Measurements from ENCODE around the gene ZNF629.

ZNF629 gene

GRCh38 chr16:30766206-30766932 is 20.6 kb downstream of the ZNF629 start:
- no peak for DNase-seq

GRCh38 chr16:30764816-30765465 is 22.1 kb downstream of the ZNF629 start:
- DNase-seq: no peak

GRCh38 chr16:30764086-30764485 is 22.9 kb downstream of the ZNF629 start:
- no peak for DNase-seq

DNA sequence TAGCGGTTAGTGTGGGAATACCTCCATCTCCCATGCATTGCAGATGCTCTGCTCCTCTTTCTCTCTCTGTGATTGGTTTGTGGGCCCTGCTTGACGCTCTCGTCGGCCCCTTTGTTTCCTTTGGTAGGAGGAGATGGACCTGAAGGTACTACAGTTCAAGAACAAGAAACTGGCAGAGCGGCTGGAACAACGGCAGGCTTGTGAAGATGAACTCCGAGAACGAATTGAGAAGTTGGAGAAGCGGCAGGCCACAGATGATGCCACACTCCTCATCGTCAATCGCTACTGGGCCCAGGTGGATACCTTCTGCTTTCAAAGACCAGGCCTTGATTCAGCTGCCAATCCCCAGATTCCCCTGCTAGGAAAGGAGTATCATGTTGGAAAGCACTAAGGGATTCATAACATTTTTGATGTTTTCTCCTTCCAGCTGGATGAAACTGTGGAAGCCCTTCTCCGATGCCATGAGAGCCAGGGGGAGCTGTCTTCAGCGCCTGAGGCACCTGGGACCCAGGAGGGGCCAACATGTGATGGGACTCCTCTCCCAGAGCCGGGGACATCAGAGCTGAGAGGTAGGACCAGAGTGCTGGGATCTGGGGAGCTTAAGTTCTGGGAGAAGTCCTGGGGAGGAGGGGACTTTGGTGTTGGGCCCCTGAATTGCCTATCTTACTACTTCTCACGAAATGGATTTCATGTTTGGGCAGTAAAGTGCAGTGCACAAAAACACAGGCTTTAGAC is 23.8 kb downstream of the ZNF629 start:
- DNase-seq: no peak

- DNase-seq: peak; percentile 92
Observed at GRCh38 chr16:30761928-30762902, 24.8 kb downstream of the ZNF629 start, which contains the start of the genes CFAP119 and RNF40. CFAP119 (minus strand) TSS chr16:30762062; CDS start chr16:30761748, 314 bp downstream. RNF40 (plus strand) TSS chr16:30762322; CDS start chr16:30762546, 224 bp downstream.

DNA sequence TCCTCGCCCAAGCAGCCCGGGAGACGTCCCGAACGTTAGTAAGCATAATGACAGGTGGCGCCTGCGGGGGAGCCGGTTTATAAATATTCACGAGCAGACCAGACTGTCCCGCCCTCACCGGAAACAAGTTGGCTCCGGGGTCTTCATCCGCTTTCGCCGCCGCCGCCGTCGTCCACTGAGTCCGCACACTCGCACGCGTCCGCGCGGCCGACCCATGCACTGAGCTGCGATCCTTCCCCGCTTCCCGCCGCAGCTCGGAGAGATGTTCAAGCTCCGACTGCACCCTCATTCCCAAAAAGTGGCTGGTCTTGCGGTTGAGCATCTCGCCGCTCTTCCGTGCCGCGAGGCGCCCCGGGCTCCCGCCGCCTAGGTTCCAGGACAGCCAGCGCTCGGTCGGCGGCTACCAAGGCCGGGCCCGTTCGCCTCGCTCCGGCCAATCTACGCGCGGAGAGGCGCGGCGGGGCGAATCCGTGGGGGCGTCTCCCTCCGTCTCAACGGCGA is 25.5 kb downstream of the ZNF629 start:
- DNase-seq: peak; percentile 30

GRCh38 chr16:30760577-30761426 is 26.2 kb downstream of the ZNF629 start:
- DNase-seq: no peak

DNA sequence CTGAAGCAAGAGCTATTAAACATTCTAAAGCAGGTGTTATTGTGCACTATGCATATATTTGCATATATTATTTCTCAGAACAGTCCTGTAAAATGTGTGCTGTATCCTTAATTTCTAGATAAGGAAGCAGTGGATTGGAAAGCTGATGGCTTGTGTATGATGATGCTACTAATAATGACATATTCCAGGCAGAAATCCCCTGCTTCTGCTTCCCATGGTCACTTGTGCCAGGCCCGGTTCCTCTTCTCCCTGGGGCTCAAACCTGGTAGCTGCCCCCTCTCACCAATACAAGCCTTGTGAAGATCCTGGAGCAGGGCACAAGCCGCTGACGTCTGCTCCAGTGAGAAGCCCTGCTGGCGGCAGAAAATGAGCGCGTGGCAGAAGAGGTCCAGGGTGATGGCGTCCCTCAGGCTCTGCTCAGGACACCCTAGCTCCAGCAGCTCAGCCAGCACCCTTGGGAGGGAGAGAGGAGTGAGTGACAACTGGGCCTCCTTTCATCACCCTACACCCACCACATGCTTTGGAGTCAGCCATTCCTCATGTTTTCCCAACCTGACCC is 26.9 kb downstream of the ZNF629 start:
- no peak for DNase-seq

GRCh38 chr16:30758988-30759491 is 28.0 kb downstream of the ZNF629 start:
- DNase-seq: no peak

GRCh38 chr16:30757316-30757715 is 29.7 kb downstream of the ZNF629 start:
- no peak for DNase-seq

GRCh38 chr16:30756781-30757100 is 30.3 kb downstream of the ZNF629 start:
- no peak for DNase-seq

DNA sequence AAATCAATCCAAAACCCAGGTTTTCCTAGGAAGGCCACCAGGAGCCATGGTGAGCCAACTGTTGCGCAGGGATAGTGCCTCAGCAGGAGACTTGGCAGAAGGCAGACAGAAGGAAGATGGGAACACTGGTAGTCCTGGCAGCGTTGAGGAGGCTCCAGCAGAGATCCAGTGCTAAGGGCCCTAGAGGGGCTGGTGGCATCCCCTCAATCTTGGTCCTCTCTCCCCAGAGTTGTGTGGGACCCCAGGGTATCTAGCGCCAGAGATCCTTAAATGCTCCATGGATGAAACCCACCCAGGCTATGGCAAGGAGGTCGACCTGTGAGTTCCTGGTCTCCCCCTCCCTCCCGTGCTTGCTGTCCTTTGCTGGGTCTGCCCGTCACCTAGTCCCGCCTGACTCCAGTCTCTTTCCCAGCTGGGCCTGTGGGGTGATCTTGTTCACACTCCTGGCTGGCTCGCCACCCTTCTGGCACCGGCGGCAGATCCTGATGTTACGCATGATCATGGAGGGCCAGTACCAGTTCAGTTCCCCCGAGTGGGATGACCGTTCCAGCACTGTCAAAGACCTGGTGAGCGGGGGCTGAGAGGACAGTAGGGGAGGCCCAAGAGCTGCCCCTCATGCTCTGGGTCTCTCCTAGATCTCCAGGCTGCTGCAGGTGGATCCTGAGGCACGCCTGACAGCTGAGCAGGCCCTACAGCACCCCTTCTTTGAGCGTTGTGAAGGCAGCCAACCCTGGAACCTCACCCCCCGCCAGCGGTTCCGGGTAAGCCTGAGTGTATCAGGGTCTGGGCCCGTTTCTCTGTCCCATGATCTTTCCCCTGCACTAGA is 30.8 kb downstream of the ZNF629 start:
- no peak for DNase-seq

DNA sequence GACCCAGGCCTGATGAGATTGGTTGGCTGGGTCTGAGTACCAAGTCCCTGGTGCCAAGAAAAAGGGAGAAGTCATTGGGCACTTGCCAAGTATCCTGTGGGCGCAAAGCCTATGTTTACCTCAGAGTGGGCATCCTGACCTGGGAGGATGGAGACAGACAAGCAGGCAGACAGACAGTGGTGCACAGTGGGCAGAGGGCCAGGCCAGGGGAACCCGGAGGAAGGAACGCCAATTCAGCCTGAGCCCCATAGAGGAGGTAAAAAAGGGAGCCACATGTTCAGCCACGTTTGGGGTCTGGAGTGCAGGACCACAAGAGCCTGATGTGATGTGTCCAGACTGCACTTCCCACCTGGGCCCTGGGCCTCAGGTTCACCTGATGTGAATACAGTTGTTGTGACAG is 33.4 kb downstream of the ZNF629 start:
- no peak for DNase-seq

GRCh38 chr16:30750876-30751465 is 36.0 kb downstream of the ZNF629 start:
- no peak for DNase-seq

GRCh38 chr16:30750201-30750600 is 36.8 kb downstream of the ZNF629 start:
- DNase-seq: no peak

- peak; percentile 11 for DNase-seq
Observed at GRCh38 chr16:30748634-30749445, 38.2 kb downstream of the ZNF629 start.

GRCh38 chr16:30747799-30748633 is 39.0 kb downstream of the ZNF629 start, which contains the start of gene PHKG2:
PHKG2 (plus strand) TSS chr16:30748425; CDS start chr16:30748821, 396 bp downstream.
- peak; percentile 97 for DNase-seq

- DNase-seq: no peak
Observed at GRCh38 chr16:30747331-30747730, 39.7 kb downstream of the ZNF629 start.
